Measurements from ENCODE around the gene SETBP1. TPM values are rescaled to one million over a fixed set of nuclear protein-coding genes. Genes with fewer than 3 reads are reported as not detected.

The SETBP1 gene
- total RNA-seq, 1 experiment from 2014 or later, result 0.23 TPM

DNA sequence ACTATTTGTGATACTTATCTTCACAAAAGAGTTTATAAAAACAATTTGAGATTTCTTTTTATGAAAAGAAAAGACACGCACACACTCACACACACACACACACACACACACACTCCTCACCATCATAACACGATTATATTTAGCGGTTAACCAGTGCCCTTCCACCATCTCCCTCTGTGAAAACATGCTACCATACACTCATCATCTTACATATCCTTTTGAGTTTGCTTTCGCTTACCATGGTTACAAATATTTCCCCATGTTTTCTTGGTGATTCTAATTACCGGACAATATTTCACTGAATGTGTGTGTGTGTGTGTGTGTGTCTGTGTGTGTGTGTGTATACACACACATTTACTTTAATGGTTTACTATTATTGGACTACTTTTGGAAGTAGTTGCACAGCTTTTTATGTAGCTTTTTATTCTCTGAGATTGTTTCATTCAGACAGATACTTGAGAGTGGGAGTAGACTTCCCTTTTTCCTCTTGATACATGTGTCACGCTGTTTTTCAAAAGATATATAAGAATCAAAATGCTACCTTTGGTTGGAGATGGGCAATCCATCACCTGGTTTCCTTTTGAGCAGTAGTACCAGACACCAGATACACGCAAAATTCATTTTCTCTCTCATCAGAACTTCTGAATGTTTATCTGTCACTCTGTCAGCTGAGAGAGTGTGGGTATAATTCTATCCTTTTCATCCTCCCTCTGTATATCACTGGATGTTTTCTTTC is 138.1 kb downstream of the SETBP1 start:
- ATAC-seq (no peak), DNase-seq (ENCODE audit: low read depth, low spot score) (no peak)
- H3K36me3 ChIP-seq (ENCODE audit: control insufficient read depth, insufficient read depth, low read length), result no peaks in the 10 kb centered on the region
- intact Hi-C loops (cut with micrococcal nuclease; ENCODE audit: unreplicated experiment) (no loop called here), in situ Hi-C loops (cut with HindIII; ENCODE audit: low pct_unique_long_range_greater_than_20kb, low sequenced_read_pairs) (no loop called here)
- POLR2A ChIA-PET, result no interaction called here
- CTCF ChIA-PET, result no interaction called here
- TF ChIP-seq SIN3A (IDR thresholded peaks at IDR 0.05; ENCODE audit: borderline replicate concordance, insufficient read depth, low read depth, low read length), result no peak
- no peak for TF ChIP-seq POLR2AphosphoS5 (IDR thresholded peaks at IDR 0.05; ENCODE audit: low read depth, low read length)
- H3K27ac ChIP-seq (ENCODE audit: low read length), result no peak overlapping the region
- no peaks in the 10 kb centered on the region for H3K27me3 ChIP-seq (ENCODE audit: control insufficient read depth, insufficient read depth, low read length)
- no peaks in the 10 kb centered on the region for H3K4me1 ChIP-seq (ENCODE audit: control insufficient read depth, insufficient read depth, low read length)
- no peaks in the 10 kb centered on the region for H3K9me3 ChIP-seq (ENCODE audit: control insufficient read depth, insufficient read depth, low read depth, low read length)
- no TSS peak for BruUV-seq (replicated peaks)
- no peak overlapping the region for H3K4me3 ChIP-seq (ENCODE audit: low read depth in 2 of 2, low read length in 2 of 2)

DNA sequence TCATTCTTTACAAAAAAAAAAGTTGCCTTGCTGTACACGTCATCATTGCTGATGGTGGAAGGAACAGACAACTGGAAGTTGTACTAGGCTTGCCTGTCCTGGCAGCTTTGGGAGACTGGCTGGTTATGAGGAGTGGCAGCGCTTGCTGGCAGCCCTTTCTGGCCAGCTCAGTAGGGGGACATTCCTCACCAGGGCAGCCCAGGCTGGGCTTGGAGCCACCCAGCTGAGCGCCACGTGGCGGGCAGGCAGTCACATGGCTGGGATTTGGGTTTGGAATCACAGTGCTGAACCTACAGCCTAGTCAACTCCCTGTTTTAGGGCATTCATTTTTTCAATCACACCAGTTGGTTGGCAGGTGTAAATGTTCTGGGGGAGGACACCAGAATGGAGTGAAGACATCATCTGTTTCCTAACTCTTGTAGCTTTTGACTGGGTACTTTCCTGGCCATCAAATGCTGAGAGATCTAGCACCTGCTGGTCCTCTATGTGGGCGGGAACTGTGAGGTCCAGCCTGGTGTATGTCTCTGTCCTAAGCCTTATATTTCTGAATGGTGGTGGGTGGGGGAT is 139.3 kb downstream of the SETBP1 start:
- intact Hi-C loops (cut with micrococcal nuclease; ENCODE audit: unreplicated experiment), result no loop called here
- in situ Hi-C loops (cut with HindIII; ENCODE audit: low pct_unique_long_range_greater_than_20kb, low sequenced_read_pairs), result no loop called here
- H3K27ac ChIP-seq (ENCODE audit: low read length), result no peak overlapping the region
- no TSS peak for BruUV-seq (replicated peaks)
- POLR2A ChIA-PET, result no interaction called here
- no peaks in the 10 kb centered on the region for H3K36me3 ChIP-seq (ENCODE audit: control insufficient read depth, insufficient read depth, low read length)
- no peaks in the 10 kb centered on the region for H3K4me1 ChIP-seq (ENCODE audit: control insufficient read depth, insufficient read depth, low read length)
- no peak overlapping the region for H3K4me3 ChIP-seq (ENCODE audit: low read depth in 2 of 2, low read length in 2 of 2)
- ATAC-seq (no peak), DNase-seq (ENCODE audit: low read depth, low spot score) (no peak)
- CTCF ChIA-PET, result no interaction called here
- no peaks in the 10 kb centered on the region for H3K27me3 ChIP-seq (ENCODE audit: control insufficient read depth, insufficient read depth, low read length)
- TF ChIP-seq TCF7L2 (IDR thresholded peaks at IDR 0.05; ENCODE audit: low read depth, low read length) (no peak), POLR2AphosphoS5 (IDR thresholded peaks at IDR 0.05; ENCODE audit: low read depth, low read length) (no peak), SIN3A (IDR thresholded peaks at IDR 0.05; ENCODE audit: borderline replicate concordance, insufficient read depth, low read depth, low read length) (no peak)
- TF ChIP-seq, protein P1, sequence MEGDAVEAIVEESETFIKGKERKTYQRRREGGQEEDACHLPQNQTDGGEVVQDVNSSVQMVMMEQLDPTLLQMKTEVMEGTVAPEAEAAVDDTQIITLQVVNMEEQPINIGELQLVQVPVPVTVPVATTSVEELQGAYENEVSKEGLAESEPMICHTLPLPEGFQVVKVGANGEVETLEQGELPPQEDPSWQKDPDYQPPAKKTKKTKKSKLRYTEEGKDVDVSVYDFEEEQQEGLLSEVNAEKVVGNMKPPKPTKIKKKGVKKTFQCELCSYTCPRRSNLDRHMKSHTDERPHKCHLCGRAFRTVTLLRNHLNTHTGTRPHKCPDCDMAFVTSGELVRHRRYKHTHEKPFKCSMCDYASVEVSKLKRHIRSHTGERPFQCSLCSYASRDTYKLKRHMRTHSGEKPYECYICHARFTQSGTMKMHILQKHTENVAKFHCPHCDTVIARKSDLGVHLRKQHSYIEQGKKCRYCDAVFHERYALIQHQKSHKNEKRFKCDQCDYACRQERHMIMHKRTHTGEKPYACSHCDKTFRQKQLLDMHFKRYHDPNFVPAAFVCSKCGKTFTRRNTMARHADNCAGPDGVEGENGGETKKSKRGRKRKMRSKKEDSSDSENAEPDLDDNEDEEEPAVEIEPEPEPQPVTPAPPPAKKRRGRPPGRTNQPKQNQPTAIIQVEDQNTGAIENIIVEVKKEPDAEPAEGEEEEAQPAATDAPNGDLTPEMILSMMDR (IDR thresholded peaks at IDR 0.05), result no peak
- TF ChIP-seq, protein P2, sequence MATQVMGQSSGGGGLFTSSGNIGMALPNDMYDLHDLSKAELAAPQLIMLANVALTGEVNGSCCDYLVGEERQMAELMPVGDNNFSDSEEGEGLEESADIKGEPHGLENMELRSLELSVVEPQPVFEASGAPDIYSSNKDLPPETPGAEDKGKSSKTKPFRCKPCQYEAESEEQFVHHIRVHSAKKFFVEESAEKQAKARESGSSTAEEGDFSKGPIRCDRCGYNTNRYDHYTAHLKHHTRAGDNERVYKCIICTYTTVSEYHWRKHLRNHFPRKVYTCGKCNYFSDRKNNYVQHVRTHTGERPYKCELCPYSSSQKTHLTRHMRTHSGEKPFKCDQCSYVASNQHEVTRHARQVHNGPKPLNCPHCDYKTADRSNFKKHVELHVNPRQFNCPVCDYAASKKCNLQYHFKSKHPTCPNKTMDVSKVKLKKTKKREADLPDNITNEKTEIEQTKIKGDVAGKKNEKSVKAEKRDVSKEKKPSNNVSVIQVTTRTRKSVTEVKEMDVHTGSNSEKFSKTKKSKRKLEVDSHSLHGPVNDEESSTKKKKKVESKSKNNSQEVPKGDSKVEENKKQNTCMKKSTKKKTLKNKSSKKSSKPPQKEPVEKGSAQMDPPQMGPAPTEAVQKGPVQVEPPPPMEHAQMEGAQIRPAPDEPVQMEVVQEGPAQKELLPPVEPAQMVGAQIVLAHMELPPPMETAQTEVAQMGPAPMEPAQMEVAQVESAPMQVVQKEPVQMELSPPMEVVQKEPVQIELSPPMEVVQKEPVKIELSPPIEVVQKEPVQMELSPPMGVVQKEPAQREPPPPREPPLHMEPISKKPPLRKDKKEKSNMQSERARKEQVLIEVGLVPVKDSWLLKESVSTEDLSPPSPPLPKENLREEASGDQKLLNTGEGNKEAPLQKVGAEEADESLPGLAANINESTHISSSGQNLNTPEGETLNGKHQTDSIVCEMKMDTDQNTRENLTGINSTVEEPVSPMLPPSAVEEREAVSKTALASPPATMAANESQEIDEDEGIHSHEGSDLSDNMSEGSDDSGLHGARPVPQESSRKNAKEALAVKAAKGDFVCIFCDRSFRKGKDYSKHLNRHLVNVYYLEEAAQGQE (IDR thresholded peaks at IDR 0.05; ENCODE audit: insufficient read depth in 1 of 2, low read depth in 2 of 2, low read length in 1 of 2), result no peak
- H3K9me3 ChIP-seq (ENCODE audit: control insufficient read depth, insufficient read depth, low read depth, low read length), result no peaks in the 10 kb centered on the region

DNA sequence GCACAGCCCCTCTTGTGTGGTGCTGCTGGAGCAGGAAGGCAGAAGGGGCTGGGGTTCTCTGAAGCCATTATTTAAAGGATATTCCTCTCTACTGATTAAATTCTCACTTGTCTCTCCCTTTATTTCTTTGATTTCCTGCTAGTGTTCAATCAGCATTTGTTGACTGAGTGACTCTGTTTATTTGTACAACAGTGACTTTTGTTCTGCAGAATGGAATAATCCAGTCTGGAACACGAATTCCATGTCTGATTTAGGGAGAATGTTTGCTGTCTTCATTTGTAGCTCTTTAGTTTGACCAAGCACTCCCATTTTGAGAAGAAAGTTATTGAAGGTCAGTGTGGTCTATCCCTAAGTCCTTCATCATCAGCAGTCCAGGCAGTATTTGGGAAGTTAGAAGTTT is 141.2 kb downstream of the SETBP1 start:
- POLR2A ChIA-PET, result no interaction called here
- Histone ChIP-seq H3K27ac (ENCODE audit: low read length) (no peak overlapping the region), H3K36me3 (ENCODE audit: control insufficient read depth, insufficient read depth, low read length) (no peaks in the 10 kb centered on the region), H3K4me3 (ENCODE audit: low read depth in 2 of 2, low read length in 2 of 2) (no peak overlapping the region), H3K27me3 (ENCODE audit: control insufficient read depth, insufficient read depth, low read length) (no peaks in the 10 kb centered on the region), H3K4me1 (ENCODE audit: control insufficient read depth, insufficient read depth, low read length) (no peaks in the 10 kb centered on the region), H3K9me3 (ENCODE audit: control insufficient read depth, insufficient read depth, low read depth, low read length) (no peaks in the 10 kb centered on the region)
- intact Hi-C loops (cut with micrococcal nuclease; ENCODE audit: unreplicated experiment), result no loop called here
- BruUV-seq (replicated peaks), result no TSS peak
- CTCF ChIA-PET, result no interaction called here
- DNase-seq (ENCODE audit: low read depth, low spot score) (no peak), ATAC-seq (no peak)
- TF ChIP-seq TCF7L2 (IDR thresholded peaks at IDR 0.05; ENCODE audit: low read depth, low read length), result no peak
- TF ChIP-seq POLR2AphosphoS5 (IDR thresholded peaks at IDR 0.05; ENCODE audit: low read depth, low read length), result no peak
- no peak for TF ChIP-seq SIN3A (IDR thresholded peaks at IDR 0.05; ENCODE audit: borderline replicate concordance, insufficient read depth, low read depth, low read length)
- TF ChIP-seq, protein P1 (IDR thresholded peaks at IDR 0.05), result no peak
- in situ Hi-C loops (cut with HindIII; ENCODE audit: low pct_unique_long_range_greater_than_20kb, low sequenced_read_pairs), result no loop called here
